HAP-1 (cell line): ENCODE results near the gene TNFAIP8L1.
A peak's percentile ranks its signal among the peaks of the same experiment; 100 is the strongest.

ENCODE experiments used
- DNase-seq, 2 experiments: peaks; one replicate each; pipeline ENCODE4 v3.0.0-alpha.2; 2016 to 2020; ENCODE audit warnings: low spot score in 2 of 2
- H3K27me3 ChIP-seq: fragments of 250-450 bp; sonication (Bioruptor Pico); 2 replicates; pipeline ENCODE4 v1.5.1; 2020; ENCODE audit warnings: low read depth, mild to moderate bottlenecking, moderate library complexity
- H3K36me3 ChIP-seq: fragments of 250-450 bp; sonication (Bioruptor Pico); replicated peaks from 2 replicates; pipeline ENCODE4 v1.5.1; 2020; ENCODE audit warnings: mild to moderate bottlenecking
- H3K4me1 ChIP-seq: fragments of 250-450 bp; sonication (Bioruptor Pico); 2 replicates; pipeline ENCODE4 v1.5.1; 2020; ENCODE audit warnings: mild to moderate bottlenecking
- H3K4me3 ChIP-seq: fragments of 250-450 bp; sonication (Bioruptor Pico); 2 replicates; pipeline ENCODE4 v1.5.1; 2020; ENCODE audit warnings: mild to moderate bottlenecking, moderate library complexity
- H3K9me3 ChIP-seq: fragments of 250-450 bp; sonication (Bioruptor Pico); 2 replicates; pipeline ENCODE4 v1.5.1; 2020; ENCODE audit warnings: mild to moderate bottlenecking, moderate library complexity
- in situ Hi-C: fragments of 300-500 bp; cut with MboI; formaldehyde crosslinking; loops from 3 replicates; pipeline ENCODE4 v1.14.3; 2020; ENCODE audit warnings: low sequenced_read_pairs, inconsistent platforms, mixed read lengths

The TNFAIP8L1 gene

GRCh38 chr19:4624301-4624700 lies 15.0 kb upstream of the TNFAIP8L1 start:
- H3K4me1 ChIP-seq = peaks cover 5% of the 10 kb centered on the region
- no peaks in the 10 kb centered on the region for H3K9me3 ChIP-seq
- in situ Hi-C loops = no loop called here
- no peak overlapping the region for H3K4me3 ChIP-seq
- no peaks in the 10 kb centered on the region for H3K27me3 ChIP-seq
- H3K36me3 ChIP-seq = no peaks in the 10 kb centered on the region
- peak; percentile 57 to 59 for DNase-seq

GRCh38 chr19:4624733-4625362 lies 14.5 kb upstream of the TNFAIP8L1 start:
- in situ Hi-C loops = no loop called here
- Histone ChIP-seq H3K4me1 (peaks cover 5% of the 10 kb centered on the region), H3K4me3 (no peak overlapping the region), H3K36me3 (no peaks in the 10 kb centered on the region), H3K27me3 (no peaks in the 10 kb centered on the region), H3K9me3 (no peaks in the 10 kb centered on the region)
- peak; percentile 57 to 78 for DNase-seq

- H3K36me3 ChIP-seq = no peaks in the 10 kb centered on the region
- in situ Hi-C loops = no loop called here
- DNase-seq = peak in 1 of 2 experiments; percentile 79
These were observed 6.0 kb upstream of the TNFAIP8L1 start for GRCh38 chr19:4633140-4633967.

GRCh38 chr19:4635754-4636116 lies 3.6 kb upstream of the TNFAIP8L1 start:
- DNase-seq = peak in 1 of 2 experiments; percentile 35
- Histone ChIP-seq H3K36me3 (no peaks in the 10 kb centered on the region), H3K27me3 (no peaks in the 10 kb centered on the region), H3K4me3 (peak overlapping the region; percentile 29), H3K4me1 (peaks cover 6% of the 10 kb centered on the region), H3K9me3 (no peaks in the 10 kb centered on the region)
- in situ Hi-C loops = loop anchor here (5.0 kb wide), 1 partner anchor 58 kb away; no protein-coding TSS in a partner anchor

More at GRCh38 chr19:4633140-4633967, 6.0 kb upstream of the TNFAIP8L1 start:
- Histone ChIP-seq H3K9me3 (no peaks in the 10 kb centered on the region), H3K4me1 (peaks cover 6% of the 10 kb centered on the region), H3K27me3 (no peaks in the 10 kb centered on the region), H3K4me3 (no peak overlapping the region)

- Histone ChIP-seq H3K4me1 (peaks cover 6% of the 10 kb centered on the region), H3K4me3 (peak overlapping the region; percentile 29), H3K36me3 (no peaks in the 10 kb centered on the region), H3K9me3 (no peaks in the 10 kb centered on the region), H3K27me3 (no peaks in the 10 kb centered on the region)
- DNase-seq = peak; percentile 63 to 89
- in situ Hi-C loops = loop anchor here (5.0 kb wide), 1 partner anchor 59 kb away; no protein-coding TSS in a partner anchor
These were observed 3.1 kb upstream of the TNFAIP8L1 start for GRCh38 chr19:4636151-4636717.

- no peaks in the 10 kb centered on the region for H3K9me3 ChIP-seq
- no peaks in the 10 kb centered on the region for H3K36me3 ChIP-seq
- no peak for DNase-seq
- H3K27me3 ChIP-seq = no peaks in the 10 kb centered on the region
- in situ Hi-C loops = loop anchor here (5.0 kb wide), 1 partner anchor 59 kb away; no protein-coding TSS in a partner anchor
- no peak overlapping the region for H3K4me3 ChIP-seq
- H3K4me1 ChIP-seq = peaks cover 6% of the 10 kb centered on the region
These were observed 2.6 kb upstream of the TNFAIP8L1 start for GRCh38 chr19:4636761-4637160.

GRCh38 chr19:4638317-4638716 lies 999 bp upstream of the TNFAIP8L1 start:
- no peak for DNase-seq
- Histone ChIP-seq H3K9me3 (no peaks in the 10 kb centered on the region), H3K4me1 (peaks cover 6% of the 10 kb centered on the region), H3K4me3 (no peak overlapping the region), H3K36me3 (no peaks in the 10 kb centered on the region), H3K27me3 (no peaks in the 10 kb centered on the region)
- in situ Hi-C loops = loop anchor here (5.0 kb wide), 1 partner anchor 61 kb away; no protein-coding TSS in a partner anchor

GRCh38 chr19:4639531-4640246 lies 373 bp downstream of the TNFAIP8L1 start:
- no peaks in the 10 kb centered on the region for H3K9me3 ChIP-seq
- no peaks in the 10 kb centered on the region for H3K36me3 ChIP-seq
- peak overlapping the region; percentile 71 for H3K4me3 ChIP-seq
- DNase-seq = peak in 1 of 2 experiments; percentile 33
- H3K27me3 ChIP-seq = no peaks in the 10 kb centered on the region
- H3K4me1 ChIP-seq = peaks cover 6% of the 10 kb centered on the region
- in situ Hi-C loops = loop anchor here (5.0 kb wide), 1 partner anchor 62 kb away; no protein-coding TSS in a partner anchor

GRCh38 chr19:4640247-4641000 lies 1.1 kb downstream of the TNFAIP8L1 start:
- peaks cover 6% of the 10 kb centered on the region for H3K4me1 ChIP-seq
- no peaks in the 10 kb centered on the region for H3K9me3 ChIP-seq
- peak overlapping the region; percentile 71 for H3K4me3 ChIP-seq
- no peaks in the 10 kb centered on the region for H3K27me3 ChIP-seq
- no peaks in the 10 kb centered on the region for H3K36me3 ChIP-seq
- DNase-seq = peak in 1 of 2 experiments; percentile 41
- in situ Hi-C loops = no loop called here

GRCh38 chr19:4641132-4641531 lies 1.8 kb downstream of the TNFAIP8L1 start:
- no peaks in the 10 kb centered on the region for H3K36me3 ChIP-seq
- in situ Hi-C loops = no loop called here
- H3K27me3 ChIP-seq = no peaks in the 10 kb centered on the region
- no peak for DNase-seq
- no peak overlapping the region for H3K4me3 ChIP-seq
- H3K9me3 ChIP-seq = no peaks in the 10 kb centered on the region
- H3K4me1 ChIP-seq = no peaks in the 10 kb centered on the region

GRCh38 chr19:4642625-4643024 lies 3.3 kb downstream of the TNFAIP8L1 start:
- Histone ChIP-seq H3K4me1 (no peaks in the 10 kb centered on the region), H3K36me3 (no peaks in the 10 kb centered on the region), H3K9me3 (no peaks in the 10 kb centered on the region), H3K27me3 (no peaks in the 10 kb centered on the region), H3K4me3 (no peak overlapping the region)
- in situ Hi-C loops = no loop called here
- DNase-seq = no peak

- Histone ChIP-seq H3K27me3 (no peaks in the 10 kb centered on the region), H3K36me3 (no peaks in the 10 kb centered on the region), H3K4me1 (no peaks in the 10 kb centered on the region), H3K9me3 (no peaks in the 10 kb centered on the region), H3K4me3 (no peak overlapping the region)
- in situ Hi-C loops = no loop called here
- DNase-seq = no peak
These were observed 6.4 kb downstream of the TNFAIP8L1 start for GRCh38 chr19:4645718-4646117.
